SH-SY5Y (cell line): ENCODE measurements around the gene PARVB.

Experiments
- GATA2 ChIP-seq: IDR thresholded peaks from 2 replicates; pipeline ENCODE4 v1.6.1; 2011; ENCODE audit warnings: mild to moderate bottlenecking, low read depth, low read length
- GATA3 ChIP-seq: IDR thresholded peaks from 2 replicates; pipeline ENCODE4 v1.6.1; 2011; ENCODE audit warnings: low read depth, mild to moderate bottlenecking, low read length, moderate library complexity

GRCh38 chr22:44003405-44004103, 20.5 kb upstream of the PARVB start:
- TF ChIP-seq GATA2 (no peak), GATA3 (no peak)
